ENCODE results near the gene CFAP61. TPM values are rescaled to one million over a fixed set of nuclear protein-coding genes. Genes with fewer than 3 reads are reported as not detected.
"Not testable (repeated sequence)": the region's sequence is repeated elsewhere in the genome, so short reads cannot be mapped to it uniquely, and the experiment has no call there.

The CFAP61 gene, protein sequence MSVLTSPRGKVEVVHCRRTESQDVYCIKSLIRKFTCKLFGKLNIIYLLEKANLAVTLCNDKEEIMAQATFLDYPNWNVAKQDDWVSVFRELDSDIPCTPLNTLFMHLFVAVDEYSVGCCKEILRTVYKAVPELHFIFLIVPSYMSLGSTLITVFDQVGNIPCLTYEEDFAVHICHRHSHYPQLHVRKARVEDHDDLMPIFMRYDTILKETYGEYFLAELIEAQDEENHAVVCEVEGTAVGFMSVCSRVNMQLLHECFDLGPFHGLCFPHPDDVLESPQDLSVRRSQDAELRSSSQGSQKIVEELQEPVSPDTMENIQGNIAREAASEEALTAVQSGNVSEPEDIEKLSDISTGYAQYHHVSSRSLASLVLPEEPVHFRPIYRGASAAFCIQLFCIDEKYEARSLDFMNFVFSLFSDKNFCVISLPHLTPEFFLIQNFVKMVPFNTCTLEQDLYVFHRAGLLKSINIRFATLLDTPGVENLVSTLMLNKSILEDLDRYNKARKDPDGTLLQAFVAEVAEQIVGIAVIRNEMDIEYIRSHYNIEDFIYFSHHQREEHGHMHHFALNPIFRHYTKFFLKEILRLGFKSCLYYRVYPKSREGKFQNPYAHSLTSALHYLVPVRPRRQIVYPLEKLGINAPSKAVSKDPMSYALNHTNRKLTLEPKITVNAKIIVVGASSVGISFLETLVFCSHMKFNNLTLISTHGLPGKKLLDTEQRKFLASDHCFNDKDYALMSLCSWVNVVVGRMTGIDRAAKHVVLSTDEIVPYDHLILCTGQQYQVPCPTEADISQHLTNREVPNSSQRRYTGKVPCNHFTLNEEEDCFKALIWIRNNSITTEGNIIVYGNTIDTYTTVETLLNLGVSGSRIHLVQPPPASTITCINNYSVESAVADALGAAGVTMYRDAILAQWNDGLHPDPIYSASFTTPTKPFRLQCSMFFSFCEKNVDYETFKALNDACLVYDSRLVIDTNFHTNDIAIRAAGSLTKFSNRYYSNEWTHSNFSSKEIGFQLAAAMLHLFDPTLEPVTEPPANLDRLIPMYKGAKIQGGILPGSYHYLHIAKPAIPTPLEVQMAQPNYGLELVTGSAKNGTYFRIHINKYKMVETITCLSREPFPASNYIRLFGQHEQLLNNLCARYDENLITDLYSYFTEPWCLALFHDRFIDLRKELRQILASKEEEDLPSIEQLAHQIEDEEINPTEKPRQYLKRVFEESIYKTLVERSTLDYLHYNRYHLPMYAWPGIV
- total RNA-seq (100 to 1,000 TPM in 1 of 9 donors, 10 to 100 TPM in 8; 17.5 to 102 (median 45.8) TPM), polyA plus RNA-seq (10 to 100 TPM; 12.1 to 17.4 TPM)
- long read RNA-seq, donor 1, partial matches to known transcripts: 6 of 18 reads
- long read RNA-seq, donor 1, other reads (novel, unspliced or antisense): 12 of 18 reads
- long read RNA-seq, donor 2, partial matches to known transcripts: 8 of 17 reads
- long read RNA-seq, donor 2, other reads (novel, unspliced or antisense): 9 of 17 reads
- long read RNA-seq, donor 3, partial matches to known transcripts: 1 of 6 reads
- long read RNA-seq, donor 3, other reads (novel, unspliced or antisense): 5 of 6 reads

DNA sequence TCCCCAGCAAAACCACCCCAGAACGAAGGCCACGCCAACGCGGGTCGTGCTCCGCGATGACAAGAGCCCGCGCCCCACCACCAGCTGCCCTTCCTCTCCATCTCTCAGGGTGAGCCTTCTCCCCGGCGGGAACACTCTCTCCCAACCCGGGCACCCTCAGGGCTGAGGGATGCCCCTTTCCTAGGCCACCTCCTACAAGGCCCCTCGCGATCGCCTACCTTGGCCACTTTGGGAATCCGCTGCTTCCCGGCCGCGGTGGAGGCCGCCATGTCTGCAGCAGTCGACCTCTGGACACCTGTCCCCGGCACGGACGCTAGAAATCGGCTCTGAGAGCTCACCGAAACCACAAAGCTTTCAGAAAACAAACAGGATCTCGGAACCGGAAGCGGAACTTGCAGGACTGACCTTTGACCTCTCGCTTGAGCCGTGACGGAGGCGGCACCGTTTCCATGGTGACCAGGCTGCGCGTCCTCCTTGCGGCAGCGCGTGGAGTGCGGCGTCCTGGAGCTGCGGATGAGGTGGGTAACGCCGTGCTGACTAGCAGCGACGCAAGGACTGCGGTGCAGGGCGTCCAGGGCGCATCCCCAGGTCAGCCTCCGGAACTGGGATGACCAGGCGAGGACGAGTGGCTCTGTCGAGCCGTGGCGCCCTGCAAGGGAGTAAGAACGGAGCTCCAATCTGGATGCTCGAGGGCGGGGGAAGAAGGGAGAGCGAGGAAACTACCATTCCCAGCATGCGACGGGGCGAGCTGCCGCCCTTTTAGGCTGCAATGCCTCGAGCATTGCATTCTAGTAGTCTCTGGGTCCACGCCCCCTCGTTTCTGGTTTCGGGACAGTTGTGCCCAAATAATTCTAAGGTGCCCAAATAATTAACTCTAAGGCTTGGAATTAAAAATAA is at the start of gene CFAP61, which contains the start of gene CRNKL1:
Gene CFAP61 (plus strand): TSS at position 459 of the 897 bp plus-strand sequence. CDS start 4,122 bp downstream, outside the sequence.
Gene CRNKL1 (minus strand): TSS at position 393 of the 897 bp plus-strand sequence. CDS start 124 bp downstream, at position 269.
- Histone ChIP-seq H3K27me3 (no peaks in the 10 kb centered on the region), H3K9me3 (no peaks in the 10 kb centered on the region), H3K36me3 (peaks cover 0 to 33% (median 32%) of the 10 kb centered on the region in 9 donors), H3K27ac (peak within 1 kb of the TSS; percentile 54 to 83 (median 79)), H3K4me1 (peaks cover 0 to 20% (median 12%) of the 10 kb centered on the region in 12 donors), H3K4me3 (peak within 1 kb of the TSS; percentile 67 to 99 (median 88))
- ATAC-seq: peak; percentile 95 to 99 (median 98)
- TF ChIP-seq, protein P1, sequence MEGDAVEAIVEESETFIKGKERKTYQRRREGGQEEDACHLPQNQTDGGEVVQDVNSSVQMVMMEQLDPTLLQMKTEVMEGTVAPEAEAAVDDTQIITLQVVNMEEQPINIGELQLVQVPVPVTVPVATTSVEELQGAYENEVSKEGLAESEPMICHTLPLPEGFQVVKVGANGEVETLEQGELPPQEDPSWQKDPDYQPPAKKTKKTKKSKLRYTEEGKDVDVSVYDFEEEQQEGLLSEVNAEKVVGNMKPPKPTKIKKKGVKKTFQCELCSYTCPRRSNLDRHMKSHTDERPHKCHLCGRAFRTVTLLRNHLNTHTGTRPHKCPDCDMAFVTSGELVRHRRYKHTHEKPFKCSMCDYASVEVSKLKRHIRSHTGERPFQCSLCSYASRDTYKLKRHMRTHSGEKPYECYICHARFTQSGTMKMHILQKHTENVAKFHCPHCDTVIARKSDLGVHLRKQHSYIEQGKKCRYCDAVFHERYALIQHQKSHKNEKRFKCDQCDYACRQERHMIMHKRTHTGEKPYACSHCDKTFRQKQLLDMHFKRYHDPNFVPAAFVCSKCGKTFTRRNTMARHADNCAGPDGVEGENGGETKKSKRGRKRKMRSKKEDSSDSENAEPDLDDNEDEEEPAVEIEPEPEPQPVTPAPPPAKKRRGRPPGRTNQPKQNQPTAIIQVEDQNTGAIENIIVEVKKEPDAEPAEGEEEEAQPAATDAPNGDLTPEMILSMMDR (IDR thresholded peaks at IDR 0.05): peak in 1 of 12 donors; percentile 6
- peak in 1 of 2 donors; percentile 20 for TF ChIP-seq POLR2A (IDR thresholded peaks at IDR 0.05)
- intact Hi-C loops (cut with DNase I): loop anchor here in 4 of 10 donors (2.0 to 5.0 kb wide), 2 partner anchors 35 to 358 kb away; partner anchors contain the start of gene NAA20 (in 3 of the 4)
- peak; percentile 96 to 98 (median 97) for DNase-seq
- WGBS, 4 donors: 0% methylated on average over 40 to 67 of the region's 67 CpGs

DNA sequence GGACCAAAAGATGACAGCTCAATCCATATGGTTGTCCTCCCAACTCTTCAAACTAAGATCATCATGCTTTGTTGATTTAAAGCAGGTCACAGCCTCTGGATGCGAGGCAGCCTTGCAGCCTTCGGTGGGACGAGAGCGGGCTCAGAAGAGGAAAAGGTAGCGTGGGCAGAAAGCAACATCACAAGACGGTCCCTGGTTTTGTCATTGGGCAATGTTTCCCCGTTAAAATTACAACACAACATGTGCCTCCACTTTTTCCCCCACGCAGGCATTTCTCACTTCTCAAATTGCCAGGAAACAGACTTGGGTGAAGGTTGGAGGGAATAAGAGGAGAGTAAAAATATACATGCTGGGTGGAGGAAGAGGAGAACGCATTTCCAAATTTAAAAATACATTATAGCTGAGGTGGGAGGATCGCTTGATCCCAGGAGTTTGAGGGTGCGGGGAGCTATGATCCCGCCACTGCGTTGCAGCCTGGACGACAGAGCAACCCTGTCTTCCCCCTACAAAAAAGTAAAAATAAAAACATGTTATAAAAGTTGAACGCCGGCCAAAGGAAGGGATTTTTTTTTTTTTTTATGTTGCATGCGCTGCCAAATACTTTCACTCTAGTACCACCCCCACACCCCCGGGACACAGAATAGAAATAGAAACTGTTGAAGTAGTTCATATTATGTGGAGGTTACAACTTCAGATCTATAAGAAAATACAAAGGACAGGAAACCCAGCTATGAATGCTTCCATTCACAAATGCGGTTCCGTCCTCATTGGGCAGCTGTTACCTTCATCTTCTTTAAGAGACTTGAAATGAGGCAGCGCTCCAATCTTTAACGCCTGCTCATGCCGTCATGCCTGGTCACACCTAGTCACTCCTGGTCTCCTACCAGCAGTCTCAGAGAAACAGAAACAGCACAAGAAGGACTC is 49.0 kb upstream of the CFAP61 start:
- Histone ChIP-seq H3K9me3 (no peaks in the 10 kb centered on the region), H3K4me1 (peaks cover 7 to 79% (median 32%) of the 10 kb centered on the region in 12 donors), H3K27me3 (no peaks in the 10 kb centered on the region), H3K36me3 (peaks cover 0 to 47% (median 41%) of the 10 kb centered on the region in 9 donors), H3K4me3 (peak overlapping the region in 9 of 12 donors; percentile 8 to 41 (median 29)), H3K27ac (peak overlapping the region in 11 of 12 donors; percentile 54 to 90 (median 68))
- intact Hi-C loops (cut with DNase I): no loop called here
- TF ChIP-seq, protein P1 (IDR thresholded peaks at IDR 0.05): no peak
- TF ChIP-seq POLR2A (IDR thresholded peaks at IDR 0.05): no peak
- ATAC-seq (peak; percentile 52 to 75 (median 70)), DNase-seq (peak in 4 of 5 donors; percentile 55 to 68 (median 60))
- WGBS, 4 donors: 10 to 18% (median 15%) methylated on average over 23 of the region's 23 CpGs

- DNase-seq; H3K27me3 ChIP-seq; intact Hi-C loops (cut with DNase I); ATAC-seq; H3K9me3 ChIP-seq: not testable (repeated sequence)
- Histone ChIP-seq H3K4me3 (peak overlapping the region in 9 of 12 donors; percentile 8 to 41 (median 29)), H3K4me1 (peaks cover 7 to 79% (median 31%) of the 10 kb centered on the region in 12 donors), H3K36me3 (peaks cover 0 to 41% (median 35%) of the 10 kb centered on the region in 9 donors), H3K27ac (peak overlapping the region in 11 of 12 donors; percentile 54 to 90 (median 68))
- 54 to 59% (median 55%) methylated on average over 6 of the region's 6 CpGs for WGBS, 4 donors
Measured at GRCh38 chr20:20003955-20004322, 48.4 kb upstream of the CFAP61 start.

Data from heart left ventricle (tissue), 16 donors.